Right cardiac atrium (tissue), 5 donors: ENCODE data around the gene MPND. TPM values are rescaled to one million over a fixed set of nuclear protein-coding genes. Genes with fewer than 3 reads are reported as not detected.

Experiments used
- ATAC-seq, 2 donors: fragments of 200-7000 bp; cut with Tn5 transposase; one replicate each; pipeline versions ENCODE4 v1.8.0 to v1.9.1; 2020; ENCODE audit warnings: moderate library complexity in 2 of 2, mild to moderate bottlenecking in 1 of 2
- DNase-seq, 3 donors: peaks; one replicate each; pipeline ENCODE4 v3.0.0-alpha.2; 2020
- H3K27ac ChIP-seq: one replicate; pipeline ENCODE4 v1.5.1; 2013; ENCODE audit warnings: mild to moderate bottlenecking, low read length, control low read depth, moderate library complexity
- H3K27me3 ChIP-seq: one replicate; pipeline ENCODE4 v1.6.1; 2013; ENCODE audit not compliant: control insufficient read depth, insufficient read depth
- H3K4me1 ChIP-seq: one replicate; pipeline ENCODE4 v1.6.1; 2013; ENCODE audit warnings: low read length; ENCODE audit not compliant: control insufficient read depth, insufficient read depth
- H3K4me3 ChIP-seq: one replicate; pipeline ENCODE4 v1.5.1; 2013; ENCODE audit warnings: low read length, control low read depth
- H3K9me3 ChIP-seq: one replicate; pipeline ENCODE4 v1.6.1; 2013; ENCODE audit warnings: low read length; ENCODE audit not compliant: control insufficient read depth
- WGBS: extraction: QIAGEN DNeasy Blood & Tissue Kit; methylation state at CpG from one replicate; pipeline ENCODE4 v1.1.7; 2013; 5-methylcytosine and 5-hydroxymethylcytosine counted together
- intact Hi-C, 4 donors: fragments of 100-400 bp; cut with DNase I; formaldehyde crosslinking; loops; one replicate each; pipeline versions ENCODE4 v1.11.0 to v1.14.0; 2022 to 2023
- polyA plus RNA-seq: library from polyadenylated mRNA; stranded (reverse); fragments of 200-250 nt; gene quantifications from one replicate; pipeline ENCODE4 v1.2.3, GENCODE V29; 2013
- total RNA-seq, 4 donors: library from RNA; stranded (reverse); fragmentation: NEBNext Ultra II Directional; extraction: Animal tissue kit (Norgen Biotek cat#: 25700); gene quantifications; one replicate each; pipeline ENCODE4 v1.2.1, GENCODE V29; 2021
- donor health status: healthy with polysubstance abuse.
- donor health status: DM: no; HTN: yes; CAD: no.
- donor health status: DM: no; HTN: no; CAD: no.
- donor health status: DM: no; HTN: yes; CAD: no; lungs with severe emphysema.
- donor health status: DM: yes; HTN: yes; CAD: no.

Gene MPND
- total and polyA plus RNA-seq, 5 donors = 22.8 to 25.8 (median 24.9) TPM

GRCh38 chr19:4303819-4304537 lies 39.4 kb upstream of the MPND start:
- WGBS = 47% methylated on average over 18 of the region's 18 CpGs
- intact Hi-C loops = no loop called here
- H3K4me3 ChIP-seq = no peak overlapping the region
- H3K4me1 ChIP-seq = no peaks in the 10 kb centered on the region
- H3K27ac ChIP-seq = no peak overlapping the region
- DNase-seq (no peak), ATAC-seq (no peak)
- H3K9me3 ChIP-seq = no peaks in the 10 kb centered on the region
- no peaks in the 10 kb centered on the region for H3K27me3 ChIP-seq

GRCh38 chr19:4304538-4305256 lies 38.7 kb upstream of the MPND start, which contains the start of gene FSD1:
TSS of gene FSD1 (plus strand) at chr19:4304598. CDS start at chr19:4304747, 149 bp downstream.
- Histone ChIP-seq H3K27me3 (no peaks in the 10 kb centered on the region), H3K27ac (no peak within 1 kb of the TSS), H3K9me3 (no peaks in the 10 kb centered on the region), H3K4me3 (no peak within 1 kb of the TSS), H3K4me1 (no peaks in the 10 kb centered on the region)
- intact Hi-C loops = no loop called here
- 5% methylated on average over 63 of the region's 63 CpGs for WGBS
- DNase-seq (peak in 2 of 3 donors; percentile 67 to 70), ATAC-seq (peak in 1 of 2 donors; percentile 19)

GRCh38 chr19:4305257-4305612 lies 38.1 kb upstream of the MPND start:
- intact Hi-C loops = no loop called here
- ATAC-seq = no peak
- WGBS = 74% methylated on average over 7 of the region's 7 CpGs
- H3K4me1 ChIP-seq = no peaks in the 10 kb centered on the region
- no peaks in the 10 kb centered on the region for H3K27me3 ChIP-seq
- no peak overlapping the region for H3K4me3 ChIP-seq
- no peaks in the 10 kb centered on the region for H3K9me3 ChIP-seq
- H3K27ac ChIP-seq = no peak overlapping the region
- DNase-seq = no peak

GRCh38 chr19:4305659-4306058 lies 37.7 kb upstream of the MPND start:
- intact Hi-C loops = no loop called here
- H3K4me1 ChIP-seq = no peaks in the 10 kb centered on the region
- no peak overlapping the region for H3K27ac ChIP-seq
- H3K9me3 ChIP-seq = no peaks in the 10 kb centered on the region
- H3K27me3 ChIP-seq = no peaks in the 10 kb centered on the region
- ATAC-seq (no peak), DNase-seq (no peak)
- 85% methylated on average over 16 of the region's 16 CpGs for WGBS
- no peak overlapping the region for H3K4me3 ChIP-seq

GRCh38 chr19:4310247-4311121 lies 32.9 kb upstream of the MPND start:
- H3K9me3 ChIP-seq = no peaks in the 10 kb centered on the region
- H3K27ac ChIP-seq = no peak overlapping the region
- H3K4me3 ChIP-seq = no peak overlapping the region
- no peaks in the 10 kb centered on the region for H3K27me3 ChIP-seq
- no peak for ATAC-seq
- no peaks in the 10 kb centered on the region for H3K4me1 ChIP-seq
- no peak for DNase-seq
- WGBS = 89% methylated on average over 22 of the region's 22 CpGs
- intact Hi-C loops = no loop called here

GRCh38 chr19:4313847-4314490 lies 29.4 kb upstream of the MPND start:
- DNase-seq = no peak
- 40% methylated on average over 12 of the region's 12 CpGs for WGBS

GRCh38 chr19:4316956-4317355 lies 26.4 kb upstream of the MPND start:
- DNase-seq (no peak), ATAC-seq (no peak)
- intact Hi-C loops = no loop called here
- 86% methylated on average over 9 of the region's 9 CpGs for WGBS
- no peaks in the 10 kb centered on the region for H3K9me3 ChIP-seq
- no peak overlapping the region for H3K27ac ChIP-seq
- no peaks in the 10 kb centered on the region for H3K4me1 ChIP-seq
- no peaks in the 10 kb centered on the region for H3K27me3 ChIP-seq
- no peak overlapping the region for H3K4me3 ChIP-seq

More at GRCh38 chr19:4313847-4314490, 29.4 kb upstream of the MPND start:
- peak overlapping the region; percentile 21 for H3K4me3 ChIP-seq
- ATAC-seq = no peak
- H3K27ac ChIP-seq = no peak overlapping the region
- H3K4me1 ChIP-seq = no peaks in the 10 kb centered on the region
- intact Hi-C loops = no loop called here
- no peaks in the 10 kb centered on the region for H3K9me3 ChIP-seq
- H3K27me3 ChIP-seq = no peaks in the 10 kb centered on the region

- H3K4me3 ChIP-seq = no peak overlapping the region
- DNase-seq = no peak
- WGBS = 94% methylated on average over 7 of the region's 7 CpGs
- intact Hi-C loops = no loop called here
- H3K4me1 ChIP-seq = no peaks in the 10 kb centered on the region
- no peak for ATAC-seq
- H3K9me3 ChIP-seq = no peaks in the 10 kb centered on the region
- no peaks in the 10 kb centered on the region for H3K27me3 ChIP-seq
- H3K27ac ChIP-seq = no peak overlapping the region
Measured at GRCh38 chr19:4318460-4318859, 24.9 kb upstream of the MPND start.

GRCh38 chr19:4319067-4319718 lies 24.2 kb upstream of the MPND start:
- 93% methylated on average over 2 of the region's 2 CpGs for WGBS
- no peak for DNase-seq
- no peaks in the 10 kb centered on the region for H3K4me1 ChIP-seq
- intact Hi-C loops = no loop called here
- H3K27me3 ChIP-seq = no peaks in the 10 kb centered on the region
- ATAC-seq = no peak
- no peaks in the 10 kb centered on the region for H3K9me3 ChIP-seq
- H3K4me3 ChIP-seq = no peak overlapping the region
- H3K27ac ChIP-seq = no peak overlapping the region

GRCh38 chr19:4320419-4320818 lies 22.9 kb upstream of the MPND start:
- WGBS = 91% methylated on average over 2 of the region's 2 CpGs
- H3K27ac ChIP-seq = no peak overlapping the region
- no peaks in the 10 kb centered on the region for H3K27me3 ChIP-seq
- intact Hi-C loops = no loop called here
- no peaks in the 10 kb centered on the region for H3K4me1 ChIP-seq
- no peak for DNase-seq
- H3K4me3 ChIP-seq = no peak overlapping the region
- no peaks in the 10 kb centered on the region for H3K9me3 ChIP-seq
- no peak for ATAC-seq
